ENCODE results near the gene LAMP5.

The LAMP5 gene

GRCh38 chr20:9501473-9501872, 12.9 kb upstream of the LAMP5 start:
- no peak for FAIRE-seq

- FAIRE-seq = no peak
Observed at GRCh38 chr20:9503526-9504245, 10.7 kb upstream of the LAMP5 start.

- FAIRE-seq = no peak
Observed at GRCh38 chr20:9506280-9506821, 8.0 kb upstream of the LAMP5 start.

- FAIRE-seq = no peak
Observed at GRCh38 chr20:9506964-9507369, 7.4 kb upstream of the LAMP5 start.

- no peak for FAIRE-seq
Observed at GRCh38 chr20:9507544-9508239, 6.7 kb upstream of the LAMP5 start.

- no peak for FAIRE-seq
Observed at GRCh38 chr20:9508240-9508661, 6.1 kb upstream of the LAMP5 start.

GRCh38 chr20:9508696-9509178, 5.7 kb upstream of the LAMP5 start:
- no peak for FAIRE-seq

- FAIRE-seq = no peak
Observed at GRCh38 chr20:9509246-9509645, 5.1 kb upstream of the LAMP5 start.

- no peak for FAIRE-seq
Observed at GRCh38 chr20:9510911-9511310, 3.5 kb upstream of the LAMP5 start.

GRCh38 chr20:9514072-9514460, 324 bp upstream of the LAMP5 start:
- FAIRE-seq = no peak

GRCh38 chr20:9515214-9515585, 810 bp downstream of the LAMP5 start:
- no peak for FAIRE-seq

- no peak for FAIRE-seq
Observed at GRCh38 chr20:9515741-9516233, 1.4 kb downstream of the LAMP5 start.

GRCh38 chr20:9516234-9516871, 2.0 kb downstream of the LAMP5 start:
- no peak for FAIRE-seq

GRCh38 chr20:9517297-9518162, 3.1 kb downstream of the LAMP5 start:
- no peak for FAIRE-seq

- FAIRE-seq = no peak
Observed at GRCh38 chr20:9518576-9519175, 4.3 kb downstream of the LAMP5 start.

- no peak for FAIRE-seq
Observed at GRCh38 chr20:9520086-9520485, 5.7 kb downstream of the LAMP5 start.

- FAIRE-seq = no peak
Observed at GRCh38 chr20:9523636-9524035, 9.2 kb downstream of the LAMP5 start.

GRCh38 chr20:9531581-9531980, 17.2 kb downstream of the LAMP5 start:
- no peak for FAIRE-seq

GRCh38 chr20:9532069-9532838, 17.9 kb downstream of the LAMP5 start:
- no peak for FAIRE-seq

- no peak for FAIRE-seq
Observed at GRCh38 chr20:9534025-9534424, 19.6 kb downstream of the LAMP5 start.

- no peak for FAIRE-seq
Observed at GRCh38 chr20:9535449-9535848, 21.1 kb downstream of the LAMP5 start.

All from islet of Langerhans (tissue), 1 donor.